Karpas-422 (cell line): ENCODE measurements around the gene SLC4A1AP. TPM values are rescaled to one million over a fixed set of nuclear protein-coding genes. Genes with fewer than 3 reads are reported as not detected.

Experiments
- DNase-seq: peaks from one replicate; pipeline ENCODE4 v3.0.0-alpha.2; 2015
- H2AFZ ChIP-seq: fragments of 200-600 bp; sonication (generic); 2 replicates; pipeline ENCODE4 v1.6.1; 2014; ENCODE audit warnings: antibody characterized with exemption, low read length, mixed read lengths
- H3K27ac ChIP-seq: fragments of 200-600 bp; sonication (generic); 2 replicates; pipeline ENCODE4 v1.5.1; 2014; ENCODE audit warnings: mild to moderate bottlenecking, low read length, moderate library complexity
- H3K27me3 ChIP-seq: fragments of 200-600 bp; sonication (generic); 2 replicates; pipeline ENCODE4 v1.6.1; 2014; ENCODE audit warnings: low read length, mixed read lengths
- H3K36me3 ChIP-seq: fragments of 200-600 bp; sonication (generic); 2 replicates; pipeline ENCODE4 v1.6.1; 2014; ENCODE audit warnings: low read length, mixed read lengths; ENCODE audit not compliant: insufficient read depth
- H3K4me1 ChIP-seq: fragments of 200-600 bp; sonication (generic); 2 replicates; pipeline ENCODE4 v1.6.1; 2014; ENCODE audit warnings: mild to moderate bottlenecking, low read length, mixed read lengths
- H3K4me2 ChIP-seq: fragments of 200-600 bp; sonication (generic); 2 replicates; pipeline ENCODE4 v1.6.1; 2014; ENCODE audit warnings: low read length, low read depth, mild to moderate bottlenecking; ENCODE audit not compliant: poor library complexity, severe bottlenecking
- H3K4me3 ChIP-seq: fragments of 200-600 bp; sonication (generic); 2 replicates; pipeline ENCODE4 v1.5.1; 2014; ENCODE audit warnings: mild to moderate bottlenecking, antibody characterized with exemption, low read length, mixed read lengths
- H3K79me2 ChIP-seq: fragments of 200-600 bp; sonication (generic); 2 replicates; pipeline ENCODE4 v1.6.1; 2014; ENCODE audit warnings: mild to moderate bottlenecking, low read length, mixed read lengths
- H3K9ac ChIP-seq: fragments of 200-600 bp; sonication (generic); 2 replicates; pipeline ENCODE4 v1.6.0; 2014; ENCODE audit warnings: low read length
- H3K9me2 ChIP-seq: fragments of 200-600 bp; sonication (generic), shearing (Covaris generic); replicated peaks from 2 replicates; pipeline ENCODE4 v1.6.0; 2014; ENCODE audit warnings: mild to moderate bottlenecking, low read length, moderate library complexity; ENCODE audit not compliant: insufficient read depth
- H3K9me3 ChIP-seq: fragments of 300-700, 200-600 bp; sonication (generic); 2 replicates; pipeline ENCODE4 v1.6.1; 2014; ENCODE audit warnings: low read length, mixed read lengths
- H4K20me1 ChIP-seq: fragments of 200-600 bp; sonication (generic); 2 replicates; pipeline ENCODE4 v1.6.1; 2014; ENCODE audit warnings: mild to moderate bottlenecking, antibody characterized with exemption, low read length, low read depth; ENCODE audit not compliant: insufficient read depth
- total RNA-seq: library from RNA; depleted of rRNA; stranded (reverse); fragments of >200 nt; shearing (Covaris generic); gene quantifications from 2 replicates; pipeline ENCODE4 v1.2.3, GENCODE V29; 2014; ENCODE audit warnings: low replicate concordance

SLC4A1AP gene
- total RNA-seq, 1 experiment from 2014 or later = 19.8 TPM

GRCh38 chr2:27707462-27708256, 44.0 kb downstream of the SLC4A1AP start:
- no peak overlapping the region for H3K9ac ChIP-seq
- no peak overlapping the region for H3K4me2 ChIP-seq
- H3K9me2 ChIP-seq = no peaks in the 10 kb centered on the region
- no peak for DNase-seq
- H3K79me2 ChIP-seq = no peaks in the 10 kb centered on the region
- H3K36me3 ChIP-seq = no peaks in the 10 kb centered on the region
- H3K4me1 ChIP-seq = no peaks in the 10 kb centered on the region
- no peak overlapping the region for H3K27ac ChIP-seq
- no peaks in the 10 kb centered on the region for H3K27me3 ChIP-seq
- no peak overlapping the region for H3K4me3 ChIP-seq
- H3K9me3 ChIP-seq = no peaks in the 10 kb centered on the region
- H4K20me1 ChIP-seq = no peaks in the 10 kb centered on the region
- no peak overlapping the region for H2AFZ ChIP-seq

GRCh38 chr2:27708257-27708654, 44.6 kb downstream of the SLC4A1AP start:
- H3K79me2 ChIP-seq = no peaks in the 10 kb centered on the region
- no peak overlapping the region for H3K4me2 ChIP-seq
- H3K9ac ChIP-seq = no peak overlapping the region
- no peaks in the 10 kb centered on the region for H3K9me3 ChIP-seq
- no peaks in the 10 kb centered on the region for H3K27me3 ChIP-seq
- H3K4me1 ChIP-seq = no peaks in the 10 kb centered on the region
- no peak overlapping the region for H3K27ac ChIP-seq
- no peaks in the 10 kb centered on the region for H3K9me2 ChIP-seq
- no peak for DNase-seq
- H3K4me3 ChIP-seq = no peak overlapping the region
- H3K36me3 ChIP-seq = no peaks in the 10 kb centered on the region
- H2AFZ ChIP-seq = no peak overlapping the region
- no peaks in the 10 kb centered on the region for H4K20me1 ChIP-seq

GRCh38 chr2:27708666-27709065, 45.0 kb downstream of the SLC4A1AP start:
- H3K4me2 ChIP-seq = no peak overlapping the region
- no peaks in the 10 kb centered on the region for H3K9me2 ChIP-seq
- no peak for DNase-seq
- no peak overlapping the region for H3K4me3 ChIP-seq
- no peaks in the 10 kb centered on the region for H3K4me1 ChIP-seq
- no peaks in the 10 kb centered on the region for H3K36me3 ChIP-seq
- H2AFZ ChIP-seq = no peak overlapping the region
- no peaks in the 10 kb centered on the region for H4K20me1 ChIP-seq
- H3K27me3 ChIP-seq = no peaks in the 10 kb centered on the region
- no peak overlapping the region for H3K9ac ChIP-seq
- H3K9me3 ChIP-seq = no peaks in the 10 kb centered on the region
- no peak overlapping the region for H3K27ac ChIP-seq
- no peaks in the 10 kb centered on the region for H3K79me2 ChIP-seq

- Histone ChIP-seq H3K27ac (no peak overlapping the region), H3K79me2 (no peaks in the 10 kb centered on the region), H3K4me3 (no peak overlapping the region), H3K9ac (no peak overlapping the region), H3K9me2 (no peaks in the 10 kb centered on the region), H3K9me3 (no peaks in the 10 kb centered on the region), H2AFZ (no peak overlapping the region), H3K36me3 (no peaks in the 10 kb centered on the region), H4K20me1 (no peaks in the 10 kb centered on the region), H3K4me1 (no peaks in the 10 kb centered on the region), H3K4me2 (no peak overlapping the region), H3K27me3 (no peaks in the 10 kb centered on the region)
- DNase-seq = no peak
These were observed 45.6 kb downstream of the SLC4A1AP start for GRCh38 chr2:27709326-27709725.

GRCh38 chr2:27709960-27710575, 46.4 kb downstream of the SLC4A1AP start:
- H3K27me3 ChIP-seq = no peaks in the 10 kb centered on the region
- no peak overlapping the region for H2AFZ ChIP-seq
- H3K36me3 ChIP-seq = no peaks in the 10 kb centered on the region
- no peaks in the 10 kb centered on the region for H3K79me2 ChIP-seq
- no peak for DNase-seq
- no peaks in the 10 kb centered on the region for H4K20me1 ChIP-seq
- H3K27ac ChIP-seq = no peak overlapping the region
- no peaks in the 10 kb centered on the region for H3K9me2 ChIP-seq
- no peaks in the 10 kb centered on the region for H3K4me1 ChIP-seq
- H3K9ac ChIP-seq = no peak overlapping the region
- H3K4me3 ChIP-seq = no peak overlapping the region
- H3K9me3 ChIP-seq = no peaks in the 10 kb centered on the region
- no peak overlapping the region for H3K4me2 ChIP-seq

- Histone ChIP-seq H3K27me3 (no peaks in the 10 kb centered on the region), H3K79me2 (no peaks in the 10 kb centered on the region), H3K9me3 (no peaks in the 10 kb centered on the region), H3K27ac (no peak overlapping the region), H3K9me2 (no peaks in the 10 kb centered on the region), H3K4me1 (no peaks in the 10 kb centered on the region), H4K20me1 (no peaks in the 10 kb centered on the region), H3K9ac (no peak overlapping the region), H3K4me3 (no peak overlapping the region), H3K4me2 (no peak overlapping the region), H2AFZ (no peak overlapping the region), H3K36me3 (no peaks in the 10 kb centered on the region)
- DNase-seq = no peak
These were observed 47.1 kb downstream of the SLC4A1AP start for GRCh38 chr2:27710640-27711430.

DNA sequence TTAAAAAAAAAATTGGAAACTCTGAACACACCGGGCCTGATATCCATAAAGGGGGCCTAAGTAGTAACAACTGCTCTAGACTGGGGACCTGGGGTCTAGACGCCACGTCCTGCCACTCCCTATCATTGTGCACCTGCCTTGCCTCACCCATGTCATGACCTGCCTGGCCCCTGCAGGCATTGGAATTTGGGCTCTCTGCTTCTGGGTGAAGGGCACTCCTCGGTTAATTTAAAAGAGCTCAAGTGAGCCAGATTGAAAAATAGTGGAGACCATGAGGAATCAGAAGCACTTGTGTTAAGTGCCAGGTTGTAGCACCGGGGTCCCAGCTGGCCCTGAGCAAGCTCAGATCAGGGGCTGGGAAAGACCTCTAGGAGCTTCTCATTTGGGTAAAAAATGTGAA, 48.1 kb downstream of the SLC4A1AP start:
- Histone ChIP-seq H4K20me1 (no peaks in the 10 kb centered on the region), H3K36me3 (no peaks in the 10 kb centered on the region), H2AFZ (no peak overlapping the region), H3K9me2 (no peaks in the 10 kb centered on the region), H3K9me3 (no peaks in the 10 kb centered on the region), H3K27me3 (no peaks in the 10 kb centered on the region), H3K27ac (no peak overlapping the region), H3K4me2 (no peak overlapping the region), H3K9ac (no peak overlapping the region), H3K4me1 (no peaks in the 10 kb centered on the region), H3K79me2 (no peaks in the 10 kb centered on the region), H3K4me3 (no peak overlapping the region)
- no peak for DNase-seq

DNA sequence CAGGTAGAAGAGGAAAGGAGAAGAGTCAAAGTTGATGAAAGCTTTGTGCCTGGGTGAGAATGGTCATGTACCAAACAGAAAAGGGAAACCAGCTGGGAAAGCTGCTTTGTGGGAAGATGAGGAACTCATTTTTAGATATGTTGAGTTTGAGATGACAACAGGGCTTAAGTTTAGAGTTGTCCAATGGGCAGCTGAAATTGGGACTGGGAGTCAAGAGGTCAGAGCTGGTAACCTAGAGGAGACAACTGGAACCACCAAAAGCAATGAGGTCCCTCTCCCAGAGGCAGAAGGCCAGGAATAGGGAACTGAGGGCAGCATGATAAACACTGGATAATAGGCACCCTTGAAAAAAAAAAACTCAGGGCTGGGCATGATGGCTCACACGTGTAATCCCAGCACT, 48.8 kb downstream of the SLC4A1AP start:
- no peak for DNase-seq
- Histone ChIP-seq H2AFZ (no peak overlapping the region), H4K20me1 (no peaks in the 10 kb centered on the region), H3K4me2 (no peak overlapping the region), H3K9ac (no peak overlapping the region), H3K36me3 (no peaks in the 10 kb centered on the region), H3K27me3 (no peaks in the 10 kb centered on the region), H3K9me2 (no peaks in the 10 kb centered on the region), H3K9me3 (no peaks in the 10 kb centered on the region), H3K4me3 (no peak overlapping the region), H3K79me2 (no peaks in the 10 kb centered on the region), H3K27ac (no peak overlapping the region), H3K4me1 (no peaks in the 10 kb centered on the region)
